Panc1 (cell line): Measurements from ENCODE around the gene MYLK2.

Experiments used
- CTCF ChIP-seq: fragments of 450-650 bp; IDR thresholded peaks from 2 replicates; pipeline ENCODE4 v1.5.1; 2017; ENCODE audit warnings: mild to moderate bottlenecking
- POLR2AphosphoS5 ChIP-seq: IDR thresholded peaks from 2 replicates; pipeline ENCODE4 v1.6.1; 2012; ENCODE audit warnings: mild to moderate bottlenecking, low read depth, low read length, moderate library complexity

GRCh38 chr20:31866221-31866620 lies 47.1 kb downstream of the MYLK2 start:
- TF ChIP-seq CTCF = no peak
- no peak for TF ChIP-seq POLR2AphosphoS5
